ENCODE results near the gene CDHR3. TPM values are rescaled to one million over a fixed set of nuclear protein-coding genes. Genes with fewer than 3 reads are reported as not detected.
A peak's percentile ranks its signal among the peaks of the same experiment; 100 is the strongest.

CDHR3 gene
- total RNA-seq, 1 experiment from 2014 or later: 19.1 TPM

DNA sequence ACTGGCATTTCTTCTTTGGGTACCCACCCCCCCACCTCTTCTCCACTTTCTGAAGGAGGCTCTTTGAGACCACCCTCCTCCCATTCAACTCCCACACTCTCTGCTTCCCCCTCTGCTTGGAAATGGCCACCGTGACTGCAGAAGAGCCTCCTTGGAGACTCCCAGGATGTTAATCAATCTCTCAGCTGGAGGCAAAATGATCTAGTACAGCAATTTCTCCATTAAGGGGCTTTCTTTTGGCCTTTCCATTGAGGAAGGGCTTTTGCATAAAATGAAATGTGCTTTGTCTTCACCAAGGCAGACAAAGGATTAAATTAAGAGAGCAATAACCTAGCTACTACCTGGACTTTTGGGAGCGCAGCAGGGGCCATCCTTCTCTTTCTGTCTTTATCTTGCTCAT, 26.1 kb downstream of the CDHR3 start (continued):
- TF ChIP-seq ZNF281 (CRISPR knock-in tag; IDR thresholded peaks at IDR 0.05): no peak
- TF ChIP-seq FOXP4 (CRISPR knock-in tag; IDR thresholded peaks at IDR 0.05): no peak
- TF ChIP-seq ETV6 (CRISPR knock-in tag; IDR thresholded peaks at IDR 0.05): no peak
- TF ChIP-seq FOXJ3 (CRISPR knock-in tag; IDR thresholded peaks at IDR 0.05; ENCODE audit: borderline replicate concordance): no peak
- TF ChIP-seq, protein P1, sequence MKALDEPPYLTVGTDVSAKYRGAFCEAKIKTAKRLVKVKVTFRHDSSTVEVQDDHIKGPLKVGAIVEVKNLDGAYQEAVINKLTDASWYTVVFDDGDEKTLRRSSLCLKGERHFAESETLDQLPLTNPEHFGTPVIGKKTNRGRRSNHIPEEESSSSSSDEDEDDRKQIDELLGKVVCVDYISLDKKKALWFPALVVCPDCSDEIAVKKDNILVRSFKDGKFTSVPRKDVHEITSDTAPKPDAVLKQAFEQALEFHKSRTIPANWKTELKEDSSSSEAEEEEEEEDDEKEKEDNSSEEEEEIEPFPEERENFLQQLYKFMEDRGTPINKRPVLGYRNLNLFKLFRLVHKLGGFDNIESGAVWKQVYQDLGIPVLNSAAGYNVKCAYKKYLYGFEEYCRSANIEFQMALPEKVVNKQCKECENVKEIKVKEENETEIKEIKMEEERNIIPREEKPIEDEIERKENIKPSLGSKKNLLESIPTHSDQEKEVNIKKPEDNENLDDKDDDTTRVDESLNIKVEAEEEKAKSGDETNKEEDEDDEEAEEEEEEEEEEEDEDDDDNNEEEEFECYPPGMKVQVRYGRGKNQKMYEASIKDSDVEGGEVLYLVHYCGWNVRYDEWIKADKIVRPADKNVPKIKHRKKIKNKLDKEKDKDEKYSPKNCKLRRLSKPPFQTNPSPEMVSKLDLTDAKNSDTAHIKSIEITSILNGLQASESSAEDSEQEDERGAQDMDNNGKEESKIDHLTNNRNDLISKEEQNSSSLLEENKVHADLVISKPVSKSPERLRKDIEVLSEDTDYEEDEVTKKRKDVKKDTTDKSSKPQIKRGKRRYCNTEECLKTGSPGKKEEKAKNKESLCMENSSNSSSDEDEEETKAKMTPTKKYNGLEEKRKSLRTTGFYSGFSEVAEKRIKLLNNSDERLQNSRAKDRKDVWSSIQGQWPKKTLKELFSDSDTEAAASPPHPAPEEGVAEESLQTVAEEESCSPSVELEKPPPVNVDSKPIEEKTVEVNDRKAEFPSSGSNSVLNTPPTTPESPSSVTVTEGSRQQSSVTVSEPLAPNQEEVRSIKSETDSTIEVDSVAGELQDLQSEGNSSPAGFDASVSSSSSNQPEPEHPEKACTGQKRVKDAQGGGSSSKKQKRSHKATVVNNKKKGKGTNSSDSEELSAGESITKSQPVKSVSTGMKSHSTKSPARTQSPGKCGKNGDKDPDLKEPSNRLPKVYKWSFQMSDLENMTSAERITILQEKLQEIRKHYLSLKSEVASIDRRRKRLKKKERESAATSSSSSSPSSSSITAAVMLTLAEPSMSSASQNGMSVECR (CRISPR knock-in tag; IDR thresholded peaks at IDR 0.05; ENCODE audit: borderline replicate concordance): no peak
- TF ChIP-seq, protein P2, sequence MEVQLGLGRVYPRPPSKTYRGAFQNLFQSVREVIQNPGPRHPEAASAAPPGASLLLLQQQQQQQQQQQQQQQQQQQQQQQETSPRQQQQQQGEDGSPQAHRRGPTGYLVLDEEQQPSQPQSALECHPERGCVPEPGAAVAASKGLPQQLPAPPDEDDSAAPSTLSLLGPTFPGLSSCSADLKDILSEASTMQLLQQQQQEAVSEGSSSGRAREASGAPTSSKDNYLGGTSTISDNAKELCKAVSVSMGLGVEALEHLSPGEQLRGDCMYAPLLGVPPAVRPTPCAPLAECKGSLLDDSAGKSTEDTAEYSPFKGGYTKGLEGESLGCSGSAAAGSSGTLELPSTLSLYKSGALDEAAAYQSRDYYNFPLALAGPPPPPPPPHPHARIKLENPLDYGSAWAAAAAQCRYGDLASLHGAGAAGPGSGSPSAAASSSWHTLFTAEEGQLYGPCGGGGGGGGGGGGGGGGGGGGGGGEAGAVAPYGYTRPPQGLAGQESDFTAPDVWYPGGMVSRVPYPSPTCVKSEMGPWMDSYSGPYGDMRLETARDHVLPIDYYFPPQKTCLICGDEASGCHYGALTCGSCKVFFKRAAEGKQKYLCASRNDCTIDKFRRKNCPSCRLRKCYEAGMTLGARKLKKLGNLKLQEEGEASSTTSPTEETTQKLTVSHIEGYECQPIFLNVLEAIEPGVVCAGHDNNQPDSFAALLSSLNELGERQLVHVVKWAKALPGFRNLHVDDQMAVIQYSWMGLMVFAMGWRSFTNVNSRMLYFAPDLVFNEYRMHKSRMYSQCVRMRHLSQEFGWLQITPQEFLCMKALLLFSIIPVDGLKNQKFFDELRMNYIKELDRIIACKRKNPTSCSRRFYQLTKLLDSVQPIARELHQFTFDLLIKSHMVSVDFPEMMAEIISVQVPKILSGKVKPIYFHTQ (CRISPR knock-in tag; IDR thresholded peaks at IDR 0.05): no peak
- no peak for TF ChIP-seq NR1H2 (CRISPR knock-in tag; IDR thresholded peaks at IDR 0.05)
- TF ChIP-seq ERG (CRISPR knock-in tag; IDR thresholded peaks at IDR 0.05): no peak

GRCh38 chr7:105989686-105990085, 26.6 kb downstream of the CDHR3 start:
- Mint-ChIP-seq H3K27ac (peak overlapping the region; percentile 43), H3K36me3 (no peaks in the 10 kb centered on the region), H3K9me3 (no peaks in the 10 kb centered on the region), H3K4me3 (no peak overlapping the region; the same call in 1 of the 2 replicates), H3K27me3 (ENCODE audit: low read depth) (no peaks in the 10 kb centered on the region), H3K4me1 (peaks cover 80% of the 10 kb centered on the region)
- ATAC-seq (no peak), DNase-seq (ENCODE audit: low spot score) (no peak)
- ChIA-PET POLR2A (interaction anchor here (1.2 kb wide), 1 partner anchor 11 kb away, joined by 3 read pairs; no protein-coding TSS in a partner anchor), CTCF (interaction anchor here (1.0 to 2.9 kb wide), 8 partner anchors 9 to 333 kb away, joined by 3 to 24 read pairs (median 10); no protein-coding TSS in a partner anchor)
- TF ChIP-seq NFATC4 (CRISPR knock-in tag; IDR thresholded peaks at IDR 0.05): no peak
- TF ChIP-seq ZNF317 (CRISPR knock-in tag; IDR thresholded peaks at IDR 0.05; ENCODE audit: borderline replicate concordance, low read depth): no peak
- TF ChIP-seq NR1H2 (CRISPR knock-in tag; IDR thresholded peaks at IDR 0.05): no peak
- TF ChIP-seq, protein P3, sequence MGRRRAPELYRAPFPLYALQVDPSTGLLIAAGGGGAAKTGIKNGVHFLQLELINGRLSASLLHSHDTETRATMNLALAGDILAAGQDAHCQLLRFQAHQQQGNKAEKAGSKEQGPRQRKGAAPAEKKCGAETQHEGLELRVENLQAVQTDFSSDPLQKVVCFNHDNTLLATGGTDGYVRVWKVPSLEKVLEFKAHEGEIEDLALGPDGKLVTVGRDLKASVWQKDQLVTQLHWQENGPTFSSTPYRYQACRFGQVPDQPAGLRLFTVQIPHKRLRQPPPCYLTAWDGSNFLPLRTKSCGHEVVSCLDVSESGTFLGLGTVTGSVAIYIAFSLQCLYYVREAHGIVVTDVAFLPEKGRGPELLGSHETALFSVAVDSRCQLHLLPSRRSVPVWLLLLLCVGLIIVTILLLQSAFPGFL (CRISPR knock-in tag; IDR thresholded peaks at IDR 0.05; ENCODE audit: borderline replicate concordance): no peak
- no peak for TF ChIP-seq ZNF423 (CRISPR knock-in tag; IDR thresholded peaks at IDR 0.05)
- TF ChIP-seq PRDM15 (CRISPR knock-in tag; IDR thresholded peaks at IDR 0.05): no peak
- TF ChIP-seq NR2C2 (CRISPR knock-in tag; IDR thresholded peaks at IDR 0.05): no peak
- TF ChIP-seq GABPB1 (CRISPR knock-in tag; IDR thresholded peaks at IDR 0.05): no peak
- no peak for TF ChIP-seq RORB (CRISPR knock-in tag; IDR thresholded peaks at IDR 0.05)
- no peak for TF ChIP-seq TCF7 (CRISPR knock-in tag; IDR thresholded peaks at IDR 0.05; ENCODE audit: low read depth)
